HCT116 (cell line): ENCODE measurements around the gene HERPUD2. TPM values are rescaled to one million over a fixed set of nuclear protein-coding genes. Genes with fewer than 3 reads are reported as not detected.
"Not testable (repeated sequence)": the region's sequence is repeated elsewhere in the genome, so short reads cannot be mapped to it uniquely, and the experiment has no call there.

Experiments
- ATAC-seq: fragments of 200-7000 bp; cut with Tn5 transposase; 2 replicates; pipeline ENCODE4 v1.9.1; 2020; ENCODE audit warnings: mild to moderate bottlenecking, moderate library complexity
- BruUV-seq: library from RNA; stranded (reverse); fragments of 400-500 nt; replicated peaks from 2 replicates; lab custom pipeline; 2021; lab: Mats Ljungman, UMichigan
- CTCF ChIA-PET: fragments of 300-600 bp; sonication (Branson Sonifier 250); formaldehyde crosslinking; loops from one replicate; lab custom pipeline; 2021; ENCODE audit warnings: antibody characterized with exemption; lab: Charles Lee
- POLR2A ChIA-PET: fragments of 300-600, 350-600 bp; sonication (Branson Sonifier 250); formaldehyde crosslinking; loops from one replicate; lab custom pipeline; 2021; ENCODE audit warnings: antibody characterized with exemption; lab: Charles Lee
- RAD21 ChIA-PET, 2 experiments: fragments of 300-600 bp; sonication (Branson Sonifier 250); formaldehyde crosslinking; loops; one replicate each; lab custom pipeline; 2023; ENCODE audit warnings: low total read pairs in 2 of 2; ENCODE audit not compliant: uncharacterized antibody in 2 of 2, unreplicated experiment in 2 of 2, low non-redundant PET in 1 of 2; lab: Charles Lee
- DNase-seq: peaks from one replicate; pipeline ENCODE4 v3.0.0-alpha.2; 2010; ENCODE audit warnings: low read depth, low spot score
- H2AFZ ChIP-seq: fragments of 200-600 bp; shearing (Covaris generic), sonication (generic); 2 replicates; pipeline ENCODE4 v1.6.1; 2017; ENCODE audit warnings: low read depth, mixed run types, mixed read lengths, antibody characterized with exemption, low read length; ENCODE audit not compliant: poor library complexity, severe bottlenecking
- H3K27ac ChIP-seq: 2 replicates; pipeline ENCODE4 v1.5.1; 2012; ENCODE audit warnings: low read depth, low read length
- H3K27me3 ChIP-seq: fragments of 200-600 bp; sonication (generic); 2 replicates; pipeline ENCODE4 v1.6.1; 2016; ENCODE audit warnings: mixed run types, low read length, mixed read lengths; ENCODE audit not compliant: insufficient read depth
- H3K36me3 ChIP-seq, 2 experiments: fragments of 200-500 bp in 1 of 2; fragments of 200-600 bp in 1 of 2; sonication (Bioruptor generic) in 1 of 2; sonication (generic) in 1 of 2; 2 replicates each; pipeline versions ENCODE4 v1.5.1 to v1.6.1; 2014 to 2016; ENCODE audit warnings: low read length in 2 of 2, inconsistent platforms in 1 of 2, mixed read lengths in 1 of 2, mixed run types in 1 of 2; ENCODE audit not compliant: insufficient read depth in 2 of 2, control insufficient read depth in 1 of 2
- H3K4me1 ChIP-seq, 2 experiments: fragments of 200-600 bp in 1 of 2; sonication (generic) in 1 of 2; 2 replicates each; pipeline versions ENCODE4 v1.5.1 to v1.6.1; 2012 to 2017; ENCODE audit warnings: low read length in 2 of 2, inconsistent platforms in 1 of 2, mild to moderate bottlenecking in 1 of 2, mixed read lengths in 1 of 2, mixed run types in 1 of 2, moderate library complexity in 1 of 2; ENCODE audit not compliant: insufficient read depth in 2 of 2, control insufficient read depth in 1 of 2
- H3K4me2 ChIP-seq: fragments of 200-600 bp; sonication (generic); 2 replicates; pipeline ENCODE4 v1.6.1; 2017; ENCODE audit warnings: mixed run types, low read length, mixed read lengths
- H3K4me3 ChIP-seq, 2 experiments: fragments of 200-600 bp in 1 of 2; sonication (generic) in 1 of 2; replicated peaks in 1 of 2; 2 replicates each; pipeline ENCODE4 v1.5.1; 2011 to 2016; ENCODE audit warnings: low read length in 2 of 2, control low read depth in 1 of 2, low read depth in 1 of 2, mild to moderate bottlenecking in 1 of 2, mixed read lengths in 1 of 2, mixed run types in 1 of 2
- H3K79me2 ChIP-seq: fragments of 200-600 bp; sonication (generic); 2 replicates; pipeline ENCODE4 v1.6.1; 2017; ENCODE audit warnings: mild to moderate bottlenecking, mixed run types, low read length, moderate library complexity, mixed read lengths; ENCODE audit not compliant: insufficient read depth
- H3K9ac ChIP-seq: fragments of 200-600 bp; sonication (generic); 2 replicates; pipeline ENCODE4 v1.6.1; 2016; ENCODE audit warnings: low read length, mixed read lengths
- H3K9me2 ChIP-seq: fragments of 200-600 bp; sonication (generic), shearing (Covaris generic); 2 replicates; pipeline ENCODE4 v1.6.1; 2017; ENCODE audit warnings: mixed run types, mild to moderate bottlenecking, moderate library complexity; ENCODE audit not compliant: insufficient read depth
- H3K9me3 ChIP-seq, 2 experiments: fragments of 200-500 bp in 1 of 2; fragments of 200-600 bp in 1 of 2; sonication (Bioruptor generic) in 1 of 2; sonication (generic) in 1 of 2; 2 replicates each; pipeline ENCODE4 v1.6.1; 2014 to 2017; ENCODE audit warnings: low read length in 2 of 2, mixed read lengths in 2 of 2, inconsistent platforms in 1 of 2, low read depth in 1 of 2, mild to moderate bottlenecking in 1 of 2, mixed run types in 1 of 2, moderate library complexity in 1 of 2; ENCODE audit not compliant: control insufficient read depth in 1 of 2, insufficient read depth in 1 of 2
- H4K20me1 ChIP-seq: fragments of 200-600 bp; sonication (generic), shearing (Covaris generic); 2 replicates; pipeline ENCODE4 v1.6.1; 2017; ENCODE audit warnings: mixed run types, mild to moderate bottlenecking, moderate library complexity; ENCODE audit not compliant: insufficient read depth
- CEBPB ChIP-seq: IDR thresholded peaks from 2 replicates; pipeline ENCODE4 v1.6.1; 2012; ENCODE audit warnings: low read depth
- EGR1 ChIP-seq: IDR thresholded peaks from 2 replicates; pipeline ENCODE4 v1.6.1; 2012; ENCODE audit warnings: low read depth
- ELF1 ChIP-seq: IDR thresholded peaks from 2 replicates; pipeline ENCODE4 v1.6.1; 2012; ENCODE audit warnings: low read depth, borderline replicate concordance
- EZH2 ChIP-seq: fragments of 200-600 bp; sonication (generic); IDR thresholded peaks from 2 replicates; pipeline ENCODE4 v1.6.1; 2017; ENCODE audit warnings: antibody characterized with exemption, mixed run types
- EZH2phosphoT487 ChIP-seq: fragments of 200-600 bp; IDR thresholded peaks from 2 replicates; pipeline ENCODE4 v1.6.1; 2018; ENCODE audit warnings: antibody characterized with exemption, borderline replicate concordance
- FOSL1 ChIP-seq: IDR thresholded peaks from 2 replicates; pipeline ENCODE4 v1.6.1; 2012; ENCODE audit warnings: low read depth
- POLR2A ChIP-seq: IDR thresholded peaks from 2 replicates; pipeline ENCODE4 v1.7.0; 2011; ENCODE audit warnings: borderline replicate concordance; ENCODE audit not compliant: insufficient read depth, insufficient read length; ENCODE audit errors: extremely low read depth
- POLR2AphosphoS5 ChIP-seq: IDR thresholded peaks from 2 replicates; pipeline ENCODE4 v1.6.1; 2011; ENCODE audit warnings: mild to moderate bottlenecking, low read depth, low read length, moderate library complexity
- RAD21 ChIP-seq: IDR thresholded peaks from 2 replicates; pipeline ENCODE4 v1.6.1; 2012; ENCODE audit warnings: low read depth, mild to moderate bottlenecking
- TCF7L2 ChIP-seq: IDR thresholded peaks from 2 replicates; pipeline ENCODE4 v1.7.0; 2011; ENCODE audit warnings: borderline replicate concordance, inconsistent platforms; ENCODE audit not compliant: insufficient read depth, insufficient read length; ENCODE audit errors: extremely low read depth
- YY1 ChIP-seq: IDR thresholded peaks from 2 replicates; pipeline ENCODE4 v1.6.1; 2011; ENCODE audit warnings: low read length, low read depth, moderate library complexity, mild to moderate bottlenecking; ENCODE audit not compliant: insufficient replicate concordance; ENCODE audit errors: extremely low read depth
- ZFX ChIP-seq: fragments of 450-650 bp; IDR thresholded peaks from 2 replicates; pipeline ENCODE4 v1.6.1; 2017
- ZNF274 ChIP-seq: fragments of 200-500 bp; sonication (Bioruptor generic); IDR thresholded peaks from 2 replicates; pipeline ENCODE4 v1.6.1; 2014; ENCODE audit warnings: mild to moderate bottlenecking, low read depth, low read length, inconsistent platforms
- intact Hi-C: fragments of 100-400 bp; cut with micrococcal nuclease; formaldehyde crosslinking; loops from 2 replicates; pipeline ENCODE4 v1.10.0; 2022
- total RNA-seq: library from RNA; stranded (reverse); gene quantifications from one replicate; pipeline ENCODE4 v1.2.1, GENCODE V29; 2021; ENCODE audit not compliant: unreplicated experiment
- TF ChIP-seq, protein P1 (sequence below): IDR thresholded peaks from 2 replicates; pipeline ENCODE4 v1.6.1; 2012; ENCODE audit warnings: low read depth
- TF ChIP-seq, protein P2 (sequence below), 3 experiments: fragments of 200-600 bp in 1 of 3; sonication (generic) in 1 of 3; IDR thresholded peaks in 2 of 3; conservative IDR thresholded peaks in 1 of 3; 2 replicates each; pipeline ENCODE4 v1.5.1; 2012 to 2017; ENCODE audit warnings: low read depth in 2 of 3, low read length in 2 of 3, antibody characterized with exemption in 1 of 3, borderline replicate concordance in 1 of 3, control low read depth in 1 of 3, mild to moderate bottlenecking in 1 of 3, mixed read lengths in 1 of 3, mixed run types in 1 of 3, moderate library complexity in 1 of 3; ENCODE audit not compliant: insufficient read depth in 1 of 3
- TF ChIP-seq, protein P3 (sequence below): IDR thresholded peaks from 2 replicates; pipeline ENCODE4 v1.6.1; 2012

Gene HERPUD2
- total RNA-seq, 1 experiment from 2014 or later = 20.5 TPM

DNA sequence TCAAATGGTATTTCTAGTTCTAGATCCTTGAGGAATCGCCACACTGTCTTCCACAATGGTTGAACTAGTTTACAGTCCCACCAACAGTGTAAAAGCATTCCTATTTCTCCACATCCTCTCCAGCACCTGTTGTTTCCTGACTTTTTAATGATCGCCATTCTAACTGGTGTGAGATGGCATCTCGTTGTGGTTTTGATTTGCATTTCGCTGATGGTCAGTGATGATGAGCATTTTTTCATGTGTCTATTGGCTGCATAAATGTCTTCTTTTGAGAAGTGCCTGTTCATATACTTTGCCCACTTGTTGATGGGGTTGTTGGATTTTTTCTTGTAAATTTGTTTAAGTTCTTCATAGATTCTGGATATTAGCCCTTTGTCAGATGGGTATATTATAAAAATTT lies 34.5 kb downstream of the HERPUD2 start:
- RAD21 ChIA-PET, H3K36me3 ChIP-seq, H3K9me2 ChIP-seq, H3K79me2 ChIP-seq, ATAC-seq, H3K4me2 ChIP-seq, H2AFZ ChIP-seq, H3K27me3 ChIP-seq, DNase-seq, H3K27ac ChIP-seq, H3K9ac ChIP-seq, BruUV-seq, H3K4me3 ChIP-seq, intact Hi-C loops, H3K9me3 ChIP-seq, H4K20me1 ChIP-seq, POLR2A ChIA-PET, H3K4me1 ChIP-seq, CTCF ChIA-PET: not testable (repeated sequence)

DNA sequence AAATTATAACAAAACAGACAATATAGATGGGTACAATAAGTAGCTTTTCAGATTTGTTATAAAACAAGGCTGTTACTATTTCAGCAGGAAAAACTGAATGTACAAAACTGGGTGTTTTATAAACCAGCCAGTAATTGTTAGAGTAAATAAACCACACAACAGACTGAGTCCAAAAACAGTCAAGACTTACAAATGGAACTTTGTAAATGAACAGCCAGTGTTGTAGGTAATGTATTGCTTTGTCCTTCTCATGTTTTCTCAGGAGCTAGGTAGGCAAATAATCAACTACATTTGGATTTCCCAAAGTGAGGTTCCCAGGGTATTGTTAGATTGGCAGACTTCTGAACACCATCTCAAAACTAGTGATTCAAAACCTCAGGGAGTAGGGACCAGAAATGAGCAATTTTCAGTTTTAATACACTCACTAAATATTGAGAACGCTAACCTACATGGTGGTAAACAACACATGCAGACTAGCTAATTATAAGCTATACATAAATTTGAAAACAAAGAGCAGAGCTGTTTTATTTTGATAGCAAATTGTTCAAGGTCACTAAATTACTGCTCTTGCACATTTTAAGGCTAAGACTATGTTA lies 36.2 kb downstream of the HERPUD2 start:
- no peak overlapping the region for H3K4me2 ChIP-seq
- H3K79me2 ChIP-seq = no peaks in the 10 kb centered on the region; the same call in 1 of the 2 replicates
- ATAC-seq (no peak), DNase-seq (no peak)
- no peaks in the 10 kb centered on the region for H3K9me3 ChIP-seq
- POLR2A ChIA-PET = no interaction called here
- no TSS peak for BruUV-seq
- no peaks in the 10 kb centered on the region for H3K36me3 ChIP-seq
- H3K4me3 ChIP-seq = no peak overlapping the region
- CTCF ChIA-PET = no interaction called here
- RAD21 ChIA-PET = no interaction called here
- intact Hi-C loops = no loop called here
- no peak overlapping the region for H3K9ac ChIP-seq
- no peak overlapping the region for H3K27ac ChIP-seq
- no peaks in the 10 kb centered on the region; the same call in 1 of the 2 replicates for H4K20me1 ChIP-seq
- no peaks in the 10 kb centered on the region for H3K9me2 ChIP-seq
- H3K4me1 ChIP-seq = no peaks in the 10 kb centered on the region
- no peaks in the 10 kb centered on the region for H3K27me3 ChIP-seq
- no peak overlapping the region for H2AFZ ChIP-seq
- TF ChIP-seq, protein P1, sequence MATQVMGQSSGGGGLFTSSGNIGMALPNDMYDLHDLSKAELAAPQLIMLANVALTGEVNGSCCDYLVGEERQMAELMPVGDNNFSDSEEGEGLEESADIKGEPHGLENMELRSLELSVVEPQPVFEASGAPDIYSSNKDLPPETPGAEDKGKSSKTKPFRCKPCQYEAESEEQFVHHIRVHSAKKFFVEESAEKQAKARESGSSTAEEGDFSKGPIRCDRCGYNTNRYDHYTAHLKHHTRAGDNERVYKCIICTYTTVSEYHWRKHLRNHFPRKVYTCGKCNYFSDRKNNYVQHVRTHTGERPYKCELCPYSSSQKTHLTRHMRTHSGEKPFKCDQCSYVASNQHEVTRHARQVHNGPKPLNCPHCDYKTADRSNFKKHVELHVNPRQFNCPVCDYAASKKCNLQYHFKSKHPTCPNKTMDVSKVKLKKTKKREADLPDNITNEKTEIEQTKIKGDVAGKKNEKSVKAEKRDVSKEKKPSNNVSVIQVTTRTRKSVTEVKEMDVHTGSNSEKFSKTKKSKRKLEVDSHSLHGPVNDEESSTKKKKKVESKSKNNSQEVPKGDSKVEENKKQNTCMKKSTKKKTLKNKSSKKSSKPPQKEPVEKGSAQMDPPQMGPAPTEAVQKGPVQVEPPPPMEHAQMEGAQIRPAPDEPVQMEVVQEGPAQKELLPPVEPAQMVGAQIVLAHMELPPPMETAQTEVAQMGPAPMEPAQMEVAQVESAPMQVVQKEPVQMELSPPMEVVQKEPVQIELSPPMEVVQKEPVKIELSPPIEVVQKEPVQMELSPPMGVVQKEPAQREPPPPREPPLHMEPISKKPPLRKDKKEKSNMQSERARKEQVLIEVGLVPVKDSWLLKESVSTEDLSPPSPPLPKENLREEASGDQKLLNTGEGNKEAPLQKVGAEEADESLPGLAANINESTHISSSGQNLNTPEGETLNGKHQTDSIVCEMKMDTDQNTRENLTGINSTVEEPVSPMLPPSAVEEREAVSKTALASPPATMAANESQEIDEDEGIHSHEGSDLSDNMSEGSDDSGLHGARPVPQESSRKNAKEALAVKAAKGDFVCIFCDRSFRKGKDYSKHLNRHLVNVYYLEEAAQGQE = no peak
- no peak for TF ChIP-seq TCF7L2
- no peak for TF ChIP-seq POLR2A
- TF ChIP-seq ZFX = no peak
- no peak for TF ChIP-seq EZH2phosphoT487
- TF ChIP-seq CEBPB = no peak
- TF ChIP-seq ELF1 = no peak
- no peak for TF ChIP-seq ZNF274
- no peak for TF ChIP-seq FOSL1
- no peak for TF ChIP-seq RAD21
- no peak for TF ChIP-seq POLR2AphosphoS5
- TF ChIP-seq, protein P2, sequence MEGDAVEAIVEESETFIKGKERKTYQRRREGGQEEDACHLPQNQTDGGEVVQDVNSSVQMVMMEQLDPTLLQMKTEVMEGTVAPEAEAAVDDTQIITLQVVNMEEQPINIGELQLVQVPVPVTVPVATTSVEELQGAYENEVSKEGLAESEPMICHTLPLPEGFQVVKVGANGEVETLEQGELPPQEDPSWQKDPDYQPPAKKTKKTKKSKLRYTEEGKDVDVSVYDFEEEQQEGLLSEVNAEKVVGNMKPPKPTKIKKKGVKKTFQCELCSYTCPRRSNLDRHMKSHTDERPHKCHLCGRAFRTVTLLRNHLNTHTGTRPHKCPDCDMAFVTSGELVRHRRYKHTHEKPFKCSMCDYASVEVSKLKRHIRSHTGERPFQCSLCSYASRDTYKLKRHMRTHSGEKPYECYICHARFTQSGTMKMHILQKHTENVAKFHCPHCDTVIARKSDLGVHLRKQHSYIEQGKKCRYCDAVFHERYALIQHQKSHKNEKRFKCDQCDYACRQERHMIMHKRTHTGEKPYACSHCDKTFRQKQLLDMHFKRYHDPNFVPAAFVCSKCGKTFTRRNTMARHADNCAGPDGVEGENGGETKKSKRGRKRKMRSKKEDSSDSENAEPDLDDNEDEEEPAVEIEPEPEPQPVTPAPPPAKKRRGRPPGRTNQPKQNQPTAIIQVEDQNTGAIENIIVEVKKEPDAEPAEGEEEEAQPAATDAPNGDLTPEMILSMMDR (IDR thresholded peaks at IDR 0.05 in 2 of 3, conservative IDR thresholded peaks at IDR 0.05 in 1 of 3; ENCODE audit: borderline replicate concordance in 1 of 3, insufficient read depth in 1 of 3, low read depth in 2 of 3, low read length in 2 of 3) = no peak
- no peak for TF ChIP-seq EGR1
- TF ChIP-seq YY1 = no peak
- TF ChIP-seq, protein P3, sequence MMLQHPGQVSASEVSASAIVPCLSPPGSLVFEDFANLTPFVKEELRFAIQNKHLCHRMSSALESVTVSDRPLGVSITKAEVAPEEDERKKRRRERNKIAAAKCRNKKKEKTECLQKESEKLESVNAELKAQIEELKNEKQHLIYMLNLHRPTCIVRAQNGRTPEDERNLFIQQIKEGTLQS = no peak
- TF ChIP-seq EZH2 = no peak
